K562 (cell line): ENCODE measurements around the gene GALNT9. TPM values are rescaled to one million over a fixed set of nuclear protein-coding genes. Genes with fewer than 3 reads are reported as not detected.

Source experiments
- ATAC-seq: fragments of 200-7000 bp; cut with Tn5 transposase; 3 replicates; pipeline ENCODE4 v1.9.1; 2020; ENCODE audit warnings: moderate library complexity
- BruUV-seq: library from RNA; stranded (reverse); fragments of 400-500 nt; replicated peaks from 2 replicates; lab custom pipeline; 2021; lab: Mats Ljungman, UMichigan
- CTCF ChIA-PET: fragments of 300-600 bp; formaldehyde crosslinking; extraction: SDS; loops from one replicate; lab custom pipeline; 2021; ENCODE audit warnings: low intra/inter-chr PET ratio; lab: Yijun Ruan, JAX
- POLR2A ChIA-PET: fragments of 300-600, 350-650 bp; sonication (Branson Sonifier 250); formaldehyde crosslinking; extraction: SDS; loops from one replicate; lab custom pipeline; 2021; ENCODE audit warnings: antibody characterized with exemption, inconsistent platforms; lab: Yijun Ruan, JAX
- DNase-seq, 4 experiments: peaks; one replicate each; pipeline versions ENCODE4 v3.0.0 to v3.0.0-alpha.2; 2011 to 2018; ENCODE audit warnings: low spot score in 3 of 4, mixed read lengths in 3 of 4; ENCODE audit errors: extremely low read depth in 1 of 4
- FAIRE-seq: peaks from 2 replicates; lab custom pipeline; 2011; peaks lifted over from hg19 to GRCh38; lab: Jason Lieb, UNC
- H2AFZ ChIP-seq: 2 replicates; pipeline ENCODE4 v1.6.0; 2011; ENCODE audit warnings: low read depth, low read length, control low read depth, inconsistent platforms
- H3K27ac ChIP-seq: fragments of 200-600 bp; 3 replicates; pipeline ENCODE4 v1.8.0; 2011; ENCODE audit warnings: low read depth, mild to moderate bottlenecking, control low read depth, inconsistent platforms, low read length, moderate library complexity, mixed read lengths; ENCODE audit errors: extremely low read depth
- H3K27me3 ChIP-seq, 2 experiments: fragments of 300-600 bp in 1 of 2; 2 replicates in 1 of 2; 3 replicates in 1 of 2; pipeline versions ENCODE4 v1.6.0 to v1.8.0; 2011; ENCODE audit warnings: inconsistent platforms in 2 of 2, low read length in 2 of 2, mild to moderate bottlenecking in 1 of 2, mixed read lengths in 1 of 2, moderate library complexity in 1 of 2; ENCODE audit not compliant: control insufficient read depth in 2 of 2, insufficient read depth in 2 of 2
- H3K36me3 ChIP-seq: fragments of 300-600 bp; 3 replicates; pipeline ENCODE4 v1.8.0; 2011; ENCODE audit warnings: mild to moderate bottlenecking, low read length, inconsistent platforms; ENCODE audit not compliant: control insufficient read depth, insufficient read depth
- H3K4me1 ChIP-seq, 2 experiments: fragments of 200-600 bp in 1 of 2; replicated peaks in 1 of 2; 2 replicates in 1 of 2; 3 replicates in 1 of 2; pipeline versions ENCODE4 v1.5.1 to v1.8.0; 2011; ENCODE audit warnings: inconsistent platforms in 2 of 2, low read length in 2 of 2, mild to moderate bottlenecking in 1 of 2, mixed read lengths in 1 of 2, moderate library complexity in 1 of 2; ENCODE audit not compliant: control insufficient read depth in 2 of 2, insufficient read depth in 2 of 2
- H3K4me2 ChIP-seq: 2 replicates; pipeline ENCODE4 v1.6.1; 2011; ENCODE audit warnings: low read length, control low read depth, inconsistent platforms, mixed read lengths; ENCODE audit not compliant: insufficient read depth
- H3K4me3 ChIP-seq: fragments of 200-600 bp; sonication (generic), shearing (Covaris generic); 2 replicates; pipeline ENCODE4 v1.5.1; 2016; ENCODE audit warnings: control low read depth, inconsistent platforms
- H3K79me2 ChIP-seq: fragments of 200-600 bp; 3 replicates; pipeline ENCODE4 v1.8.0; 2011; ENCODE audit warnings: low read length, inconsistent platforms; ENCODE audit not compliant: control insufficient read depth, insufficient read depth
- H3K9ac ChIP-seq, 2 experiments: 2 replicates each; pipeline versions ENCODE4 v1.6.0 to v1.6.1; 2011; ENCODE audit warnings: low read depth in 2 of 2, low read length in 2 of 2, control low read depth in 1 of 2, inconsistent platforms in 1 of 2, mild to moderate bottlenecking in 1 of 2, mixed read lengths in 1 of 2; ENCODE audit not compliant: insufficient read depth in 1 of 2
- H3K9me1 ChIP-seq: one replicate; pipeline ENCODE4 v1.6.0; 2011; ENCODE audit warnings: inconsistent platforms, mild to moderate bottlenecking, low read length, moderate library complexity; ENCODE audit not compliant: control insufficient read depth, insufficient read depth
- H3K9me3 ChIP-seq: replicated peaks from 2 replicates; pipeline ENCODE4 v1.5.1; 2011; ENCODE audit warnings: low read depth, low read length, inconsistent platforms; ENCODE audit not compliant: control insufficient read depth, insufficient read depth
- H4K20me1 ChIP-seq: replicated peaks from 2 replicates; pipeline ENCODE4 v1.6.1; 2011; ENCODE audit warnings: low read length, inconsistent platforms, mixed read lengths; ENCODE audit not compliant: control insufficient read depth, insufficient read depth
- CREB1 ChIP-seq, 2 experiments: sonication (generic) in 1 of 2; formaldehyde crosslinking in 1 of 2; IDR thresholded peaks; 2 replicates each; pipeline versions ENCODE4 v1.6.1 to v1.8.0; 2012 to 2022; ENCODE audit warnings: inconsistent platforms in 1 of 2, mild to moderate bottlenecking in 1 of 2, missing genetic modification reagents in 1 of 2, moderate library complexity in 1 of 2
- KDM1A ChIP-seq, 2 experiments: fragments of 450-650 bp; IDR thresholded peaks; 2 replicates each; pipeline ENCODE4 v1.6.1; 2016; ENCODE audit warnings: mild to moderate bottlenecking in 2 of 2
- PML ChIP-seq: IDR thresholded peaks from 2 replicates; pipeline ENCODE4 v1.6.1; 2012; ENCODE audit warnings: low read length, inconsistent platforms
- SNIP1 ChIP-seq: fragments of 450-650 bp; IDR thresholded peaks from 2 replicates; pipeline ENCODE4 v1.7.1; 2017; ENCODE audit warnings: low read depth, mild to moderate bottlenecking
- STAG1 ChIP-seq: sonication (generic); formaldehyde crosslinking; IDR thresholded peaks from 2 replicates; pipeline ENCODE4 v1.5.0; 2020; ENCODE audit warnings: missing genetic modification reagents, borderline replicate concordance
- ZFP36 ChIP-seq: fragments of 150-350 bp; IDR thresholded peaks from 2 replicates; pipeline ENCODE4 v1.6.1; 2018; ENCODE audit warnings: low read length, low read depth; ENCODE audit not compliant: partially characterized antibody
- ZNF384 ChIP-seq: IDR thresholded peaks from 2 replicates; pipeline ENCODE4 v1.6.1; 2012; ENCODE audit warnings: low read depth, low read length, improper control_type of control experiment
- WGBS: fragments of 100-300 bp; shearing (Covaris generic); methylation state at CpG from one replicate; pipeline ENCODE4 v1.1.6; 2016; ENCODE audit warnings: low coverage, mixed read lengths; ENCODE audit not compliant: insufficient coverage; ENCODE audit errors: missing lambda C conversion rate; 5-methylcytosine and 5-hydroxymethylcytosine counted together
- in situ Hi-C: fragments of 300-500 bp; cut with MboI; formaldehyde crosslinking; loops from 4 replicates; pipeline ENCODE4 v1.15.0; 2018; ENCODE audit warnings: inconsistent platforms, mixed read lengths
- intact Hi-C: fragments of 100-400 bp; cut with micrococcal nuclease; formaldehyde crosslinking; loops from 2 replicates; pipeline ENCODE4 v1.14.2; 2022
- polyA plus RNA-seq, 8 experiments: library from polyadenylated mRNA; depleted of rRNA in 4 of 8; stranded (reverse) in 5 of 8; unstranded in 3 of 8; fragments of >200 nt; fragmentation: Nextera tagmentation in 2 of 8; fragmentation: Illumina TruSeq in 1 of 8; extraction: Ambion mirVana in 2 of 8; extraction: Trizol in 1 of 8; gene quantifications; 2 replicates each; pipeline versions ENCODE4 v1.2.1 to v1.2.3, GENCODE V29; 2011 to 2014; ENCODE audit warnings: inconsistent platforms in 1 of 8, missing spikeins in 1 of 8
- total RNA-seq, 7 experiments: library from RNA; depleted of rRNA in 6 of 7; stranded (reverse); fragments of >200 nt in 6 of 7; fragmentation: Illumina TruSeq in 2 of 7; extraction: Trizol in 2 of 7; gene quantifications; 2 replicates each; pipeline versions ENCODE4 v1.2.1 to v1.2.3, GENCODE V29; 2011 to 2021; ENCODE audit warnings: low replicate concordance in 1 of 7
- TF ChIP-seq, protein P1 (sequence below), 3 experiments: IDR thresholded peaks in 2 of 3; conservative IDR thresholded peaks in 1 of 3; 2 replicates each; pipeline ENCODE4 v1.5.1; 2011 to 2012; ENCODE audit warnings: low read length in 3 of 3, mild to moderate bottlenecking in 3 of 3, control low read depth in 2 of 3, improper control_type of control experiment in 1 of 3, inconsistent platforms in 1 of 3, low read depth in 1 of 3, mixed read lengths in 1 of 3, moderate library complexity in 1 of 3; ENCODE audit not compliant: insufficient read depth in 2 of 3
- TF ChIP-seq, protein P2 (sequence below): fragments of 450-650 bp; IDR thresholded peaks from 2 replicates; pipeline ENCODE4 v1.6.1; 2018; ENCODE audit warnings: mild to moderate bottlenecking, low read depth; ENCODE audit not compliant: partially characterized antibody

GALNT9 gene
- total and polyA plus RNA-seq, 9 of the 15 experiments (the other 6 are each of a cell fraction or from before 2014, with no cell fraction given), result not detected

- no peaks in the 10 kb centered on the region for H3K9me3 ChIP-seq
- BruUV-seq, result no TSS peak
- no peak for DNase-seq
- H3K27me3 ChIP-seq, result peaks cover 10 to 56% of the 10 kb centered on the region in 2 experiments
- no peaks in the 10 kb centered on the region for H4K20me1 ChIP-seq
- H2AFZ ChIP-seq, result no peak overlapping the region
- no peak overlapping the region for H3K4me3 ChIP-seq
- H3K27ac ChIP-seq, result no peak overlapping the region
- ATAC-seq, result no peak
- in situ Hi-C loops, result no loop called here
- no peak overlapping the region for H3K4me2 ChIP-seq
- CTCF ChIA-PET, result no interaction called here
- no peaks in the 10 kb centered on the region for H3K79me2 ChIP-seq
- FAIRE-seq, result no peak
- no peaks in the 10 kb centered on the region for H3K9me1 ChIP-seq
- TF ChIP-seq, protein P1, sequence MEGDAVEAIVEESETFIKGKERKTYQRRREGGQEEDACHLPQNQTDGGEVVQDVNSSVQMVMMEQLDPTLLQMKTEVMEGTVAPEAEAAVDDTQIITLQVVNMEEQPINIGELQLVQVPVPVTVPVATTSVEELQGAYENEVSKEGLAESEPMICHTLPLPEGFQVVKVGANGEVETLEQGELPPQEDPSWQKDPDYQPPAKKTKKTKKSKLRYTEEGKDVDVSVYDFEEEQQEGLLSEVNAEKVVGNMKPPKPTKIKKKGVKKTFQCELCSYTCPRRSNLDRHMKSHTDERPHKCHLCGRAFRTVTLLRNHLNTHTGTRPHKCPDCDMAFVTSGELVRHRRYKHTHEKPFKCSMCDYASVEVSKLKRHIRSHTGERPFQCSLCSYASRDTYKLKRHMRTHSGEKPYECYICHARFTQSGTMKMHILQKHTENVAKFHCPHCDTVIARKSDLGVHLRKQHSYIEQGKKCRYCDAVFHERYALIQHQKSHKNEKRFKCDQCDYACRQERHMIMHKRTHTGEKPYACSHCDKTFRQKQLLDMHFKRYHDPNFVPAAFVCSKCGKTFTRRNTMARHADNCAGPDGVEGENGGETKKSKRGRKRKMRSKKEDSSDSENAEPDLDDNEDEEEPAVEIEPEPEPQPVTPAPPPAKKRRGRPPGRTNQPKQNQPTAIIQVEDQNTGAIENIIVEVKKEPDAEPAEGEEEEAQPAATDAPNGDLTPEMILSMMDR (IDR thresholded peaks at IDR 0.05 in 2 of 3, conservative IDR thresholded peaks at IDR 0.05 in 1 of 3; ENCODE audit: insufficient read depth in 2 of 3, low read depth in 1 of 3, low read length in 3 of 3), result no peak
- TF ChIP-seq CREB1 (IDR thresholded peaks at IDR 0.05) (no peak), CREB1 (CRISPR knock-in tag; IDR thresholded peaks at IDR 0.05) (no peak), KDM1A (IDR thresholded peaks at IDR 0.05) (no peak), PML (no peak), ZFP36 (no peak), SNIP1 (no peak), STAG1 (CRISPR knock-in tag) (no peak), ZNF384 (no peak)
- TF ChIP-seq, protein P2, sequence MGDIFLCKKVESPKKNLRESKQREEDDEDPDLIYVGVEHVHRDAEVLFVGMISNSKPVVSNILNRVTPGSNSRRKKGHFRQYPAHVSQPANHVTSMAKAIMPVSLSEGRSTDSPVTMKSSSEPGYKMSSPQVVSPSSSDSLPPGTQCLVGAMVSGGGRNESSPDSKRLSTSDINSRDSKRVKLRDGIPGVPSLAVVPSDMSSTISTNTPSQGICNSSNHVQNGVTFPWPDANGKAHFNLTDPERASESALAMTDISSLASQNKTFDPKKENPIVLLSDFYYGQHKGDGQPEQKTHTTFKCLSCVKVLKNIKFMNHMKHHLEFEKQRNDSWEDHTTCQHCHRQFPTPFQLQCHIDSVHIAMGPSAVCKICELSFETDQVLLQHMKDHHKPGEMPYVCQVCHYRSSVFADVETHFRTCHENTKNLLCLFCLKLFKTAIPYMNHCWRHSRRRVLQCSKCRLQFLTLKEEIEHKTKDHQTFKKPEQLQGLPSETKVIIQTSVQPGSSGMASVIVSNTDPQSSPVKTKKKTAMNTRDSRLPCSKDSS, result no peak
- POLR2A ChIA-PET, result no interaction called here
- intact Hi-C loops, result no loop called here
- no peaks in the 10 kb centered on the region for H3K36me3 ChIP-seq
- no peak overlapping the region for H3K9ac ChIP-seq
- H3K4me1 ChIP-seq, result peaks cover 0 to 3% of the 10 kb centered on the region in 2 experiments; a peak in 1 of 5 replicates
- WGBS, result 12% methylated on average over 27 of the region's 31 CpGs
Measured at GRCh38 chr12:132367071-132367851, 37.9 kb upstream of the GALNT9 start.
